Endothelial cell of umbilical vein (primary cell): ENCODE data around the gene OTOP1. TPM values are rescaled to one million over a fixed set of nuclear protein-coding genes. Genes with fewer than 3 reads are reported as not detected.

ENCODE experiments used
- Bru-seq: library from RNA; stranded (reverse); fragments of 400-500 nt; gene quantifications from one replicate; lab custom pipeline; 2021; lab: Mats Ljungman, UMichigan
- BruChase-seq, 2 experiments: library from RNA; stranded (reverse); fragments of 400-500 nt; gene quantifications; one replicate each; lab custom pipeline; 2021; lab: Mats Ljungman, UMichigan
- BruUV-seq: library from RNA; stranded (reverse); fragments of 400-500 nt; replicated peaks from 2 replicates; lab custom pipeline; 2021; lab: Mats Ljungman, UMichigan
- CTCF ChIA-PET: fragments of 300-600, 350-600 bp; sonication (Branson Sonifier 250); formaldehyde crosslinking; loops from one replicate; lab custom pipeline; 2021; ENCODE audit warnings: antibody characterized with exemption, inconsistent platforms; lab: Charles Lee
- POLR2A ChIA-PET: fragments of 300-600, 350-600 bp; sonication (Branson Sonifier 250); formaldehyde crosslinking; loops from one replicate; lab custom pipeline; 2021; ENCODE audit warnings: antibody characterized with exemption, inconsistent platforms; lab: Charles Lee
- DNase-seq: peaks from one replicate; pipeline ENCODE4 v3.0.0-alpha.2; 2011; ENCODE audit warnings: low read depth, low spot score
- FAIRE-seq: peaks from 2 replicates; lab custom pipeline; 2011; peaks lifted over from hg19 to GRCh38; lab: Jason Lieb, UNC
- H2AFZ ChIP-seq: 2 replicates; pipeline ENCODE4 v1.6.0; 2012; ENCODE audit warnings: low read depth, low read length, control low read depth, inconsistent platforms
- H3K27ac ChIP-seq: 2 replicates; pipeline ENCODE4 v1.5.1; 2011; ENCODE audit warnings: low read depth, mild to moderate bottlenecking, control low read depth, low read length, moderate library complexity; ENCODE audit not compliant: insufficient read depth
- H3K27me3 ChIP-seq, 2 experiments: 2 replicates each; pipeline versions ENCODE4 v1.6.0 to v1.6.1; 2011; ENCODE audit warnings: low read length in 2 of 2, mixed read lengths in 1 of 2; ENCODE audit not compliant: control insufficient read depth in 2 of 2, insufficient read depth in 2 of 2
- H3K36me3 ChIP-seq, 2 experiments: 2 replicates in 1 of 2; 3 replicates in 1 of 2; pipeline ENCODE4 v1.5.1; 2011; ENCODE audit warnings: low read length in 2 of 2, mild to moderate bottlenecking in 1 of 2, moderate library complexity in 1 of 2; ENCODE audit not compliant: control insufficient read depth in 2 of 2, insufficient read depth in 2 of 2; ENCODE audit errors: extremely low read depth in 1 of 2
- H3K4me1 ChIP-seq: 3 replicates; pipeline ENCODE4 v1.5.1; 2011; ENCODE audit warnings: mild to moderate bottlenecking, low read length; ENCODE audit not compliant: control insufficient read depth, insufficient read depth; ENCODE audit errors: extremely low read depth
- H3K4me2 ChIP-seq: 2 replicates; pipeline ENCODE4 v1.6.1; 2011; ENCODE audit warnings: low read length, control low read depth, mixed read lengths; ENCODE audit not compliant: insufficient read depth
- H3K4me3 ChIP-seq, 3 experiments: fragments of 200-600 bp in 1 of 3; sonication (generic), shearing (Covaris generic) in 1 of 3; replicated peaks in 1 of 3; 2 replicates each; pipeline ENCODE4 v1.5.1; 2011 to 2016; ENCODE audit warnings: control low read depth in 3 of 3, low read length in 3 of 3, mild to moderate bottlenecking in 2 of 3, inconsistent platforms in 1 of 3, low read depth in 1 of 3, moderate library complexity in 1 of 3; ENCODE audit not compliant: insufficient read depth in 1 of 3
- H3K79me2 ChIP-seq: 2 replicates; pipeline ENCODE4 v1.6.0; 2012; ENCODE audit warnings: low read length, inconsistent platforms; ENCODE audit not compliant: control insufficient read depth, insufficient read depth
- H3K9ac ChIP-seq: replicated peaks from 2 replicates; pipeline ENCODE3; 2011; ENCODE audit warnings: low read length, control low read depth; ENCODE audit not compliant: insufficient read depth; ENCODE audit errors: extremely low read depth
- H3K9me1 ChIP-seq: replicated peaks from 3 replicates; pipeline ENCODE4 v1.6.0; 2011; ENCODE audit warnings: mild to moderate bottlenecking, low read length; ENCODE audit not compliant: control insufficient read depth, insufficient read depth; ENCODE audit errors: extremely low read depth
- H3K9me3 ChIP-seq: replicated peaks from 2 replicates; pipeline ENCODE4 v1.5.1; 2012; ENCODE audit warnings: low read length, inconsistent platforms; ENCODE audit not compliant: control insufficient read depth, insufficient read depth
- H4K20me1 ChIP-seq: replicated peaks from 2 replicates; pipeline ENCODE3; 2011; ENCODE audit warnings: mild to moderate bottlenecking, low read length; ENCODE audit not compliant: control insufficient read depth, insufficient read depth; ENCODE audit errors: extremely low read depth
- EZH2 ChIP-seq: IDR thresholded peaks from 2 replicates; pipeline ENCODE4 v1.6.1; 2012; ENCODE audit warnings: borderline replicate concordance, low read depth, mild to moderate bottlenecking, moderate library complexity, low read length, inconsistent platforms; ENCODE audit not compliant: severe bottlenecking
- POLR2AphosphoS5 ChIP-seq: IDR thresholded peaks from 2 replicates; pipeline ENCODE4 v1.6.1; 2012; ENCODE audit warnings: low read depth, mild to moderate bottlenecking, control low read depth, low read length, moderate library complexity; ENCODE audit not compliant: insufficient read depth
- dilution Hi-C: fragments of 300-500 bp; cut with MboI; formaldehyde crosslinking; loops from one replicate; pipeline ENCODE4 v1.15.0; 2019; ENCODE audit warnings: low sequenced_read_pairs; ENCODE audit not compliant: extremely low pct_ligation_motif_present
- intact Hi-C: fragments of 100-400 bp; cut with micrococcal nuclease; formaldehyde crosslinking; loops from one replicate; pipeline ENCODE4 v1.10.0; 2022
- long read RNA-seq: library from polyadenylated mRNA; stranded (forward); transcript quantifications from one replicate; pipeline ENCODE4 v2.0.0, GENCODE V29; 2021
- polyA minus RNA-seq, 3 experiments: library from RNA; depleted of rRNA, polyadenylated mRNA; stranded (reverse); fragments of >200 nt; gene quantifications; 1 replicate in 1 of 3; 2 replicates in 2 of 3; pipeline ENCODE4 v1.2.3, GENCODE V29; 2011
- polyA plus RNA-seq, 4 experiments: library from polyadenylated mRNA; depleted of rRNA in 3 of 4; stranded (reverse) in 3 of 4; unstranded in 1 of 4; fragments of >200 nt; gene quantifications; 2 replicates each; pipeline versions ENCODE4 v1.2.1 to v1.2.3, GENCODE V29; 2011 to 2012; ENCODE audit warnings: missing spikeins in 1 of 4
- total RNA-seq: library from RNA; stranded (reverse); gene quantifications from 2 replicates; pipeline ENCODE4 v1.2.3, GENCODE V29; 2021

The OTOP1 gene, protein sequence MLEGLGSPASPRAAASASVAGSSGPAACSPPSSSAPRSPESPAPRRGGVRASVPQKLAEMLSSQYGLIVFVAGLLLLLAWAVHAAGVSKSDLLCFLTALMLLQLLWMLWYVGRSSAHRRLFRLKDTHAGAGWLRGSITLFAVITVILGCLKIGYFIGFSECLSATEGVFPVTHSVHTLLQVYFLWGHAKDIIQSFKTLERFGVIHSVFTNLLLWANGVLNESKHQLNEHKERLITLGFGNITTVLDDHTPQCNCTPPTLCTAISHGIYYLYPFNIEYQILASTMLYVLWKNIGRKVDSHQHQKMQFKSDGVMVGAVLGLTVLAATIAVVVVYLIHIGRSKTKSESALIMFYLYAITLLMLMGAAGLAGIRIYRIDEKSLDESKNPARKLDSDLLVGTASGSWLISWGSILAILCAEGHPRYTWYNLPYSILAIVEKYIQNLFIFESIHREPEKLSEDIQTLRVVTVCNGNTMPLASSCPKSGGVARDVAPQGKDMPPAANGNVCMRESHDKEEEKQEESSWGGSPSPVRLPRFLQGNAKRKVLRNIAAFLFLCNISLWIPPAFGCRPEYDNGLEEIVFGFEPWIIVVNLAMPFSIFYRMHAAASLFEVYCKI
- total RNA-seq (not detected in 2 replicates), polyA plus RNA-seq (not detected in 2 replicates), polyA minus RNA-seq (not detected in 2 replicates), Bru-seq, nascent RNA (not detected), BruChase-seq, experiment 1, labeled RNA remaining after a 6-hour chase (not detected), BruChase-seq, experiment 2, labeled RNA remaining after a 2-hour chase (not detected)
- polyA plus RNA-seq (2011; cell fraction: cytosol; rRNA removed) = not detected in 2 replicates
- not detected in 2 replicates for polyA plus RNA-seq (2011; cell fraction: nucleus; rRNA removed)
- not detected in 2 replicates for polyA plus RNA-seq (2012)
- not detected for polyA minus RNA-seq (2011; cell fraction: cytosol; rRNA and poly(A)+ RNA removed)
- polyA minus RNA-seq (2011; cell fraction: nucleus; rRNA and poly(A)+ RNA removed) = not detected in 2 replicates
- long read RNA-seq = 0 reads

DNA sequence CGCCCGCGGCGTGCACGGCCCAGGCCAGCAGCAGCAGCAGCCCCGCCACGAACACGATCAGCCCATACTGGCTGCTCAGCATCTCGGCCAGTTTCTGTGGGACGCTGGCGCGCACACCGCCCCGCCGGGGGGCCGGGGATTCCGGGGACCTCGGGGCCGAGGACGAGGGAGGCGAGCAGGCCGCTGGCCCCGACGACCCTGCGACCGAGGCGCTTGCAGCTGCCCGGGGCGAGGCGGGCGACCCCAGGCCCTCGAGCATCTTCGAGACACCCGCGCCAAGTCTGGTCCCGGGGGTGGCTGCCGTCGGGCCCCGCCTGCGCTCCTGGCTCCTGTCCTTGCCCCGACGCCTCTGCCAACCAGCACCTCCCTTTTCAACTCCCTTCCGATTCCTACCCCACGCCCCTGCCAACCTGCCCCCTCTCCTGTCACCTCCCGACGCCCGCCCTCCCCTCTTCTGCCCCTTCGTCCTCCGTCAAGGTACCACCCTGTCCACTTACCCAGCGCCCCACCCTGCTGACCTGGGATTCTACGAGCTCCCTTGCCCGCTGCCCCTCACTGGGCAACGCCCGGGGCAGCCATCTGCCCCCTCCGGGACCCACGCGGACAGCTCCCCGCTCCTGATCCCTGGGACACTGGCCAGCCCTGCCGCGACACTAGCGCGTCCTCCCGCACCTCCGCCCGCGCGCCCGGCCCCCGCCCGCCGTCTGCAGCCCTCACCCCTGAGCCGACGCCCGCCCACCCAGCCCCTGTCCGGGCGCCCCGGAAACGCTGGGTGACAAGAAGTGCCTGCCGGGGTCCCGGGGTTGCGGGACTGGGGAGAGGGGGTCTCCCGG lies at the start of gene OTOP1:
Gene OTOP1, minus strand, starts transcription at position 324 of the 833 bp plus-strand sequence. Its CDS starts 65 bp downstream, at position 259.
- no peak for FAIRE-seq
- no peaks in the 10 kb centered on the region for H3K36me3 ChIP-seq
- no peaks in the 10 kb centered on the region for H3K9me3 ChIP-seq
- dilution Hi-C loops = no loop called here
- H3K4me3 ChIP-seq = no peak within 1 kb of the TSS
- no peaks in the 10 kb centered on the region for H3K4me1 ChIP-seq
- H3K9me1 ChIP-seq = no peaks in the 10 kb centered on the region
- no peaks in the 10 kb centered on the region for H3K79me2 ChIP-seq
- H3K4me2 ChIP-seq = no peak within 1 kb of the TSS
- intact Hi-C loops = no loop called here
- H3K27ac ChIP-seq = no peak within 1 kb of the TSS
- ChIA-PET POLR2A (no interaction called here), CTCF (no interaction called here)
- peak; percentile 67 for TF ChIP-seq EZH2
- no peak for TF ChIP-seq POLR2AphosphoS5
- no peak within 1 kb of the TSS for H3K9ac ChIP-seq
- no peak for DNase-seq
- H4K20me1 ChIP-seq = no peaks in the 10 kb centered on the region
- BruUV-seq = no TSS peak
- H2AFZ ChIP-seq = no peak within 1 kb of the TSS
- peaks cover 32 to 43% of the 10 kb centered on the region in 2 experiments for H3K27me3 ChIP-seq
